SK-N-SH (cell line): ENCODE results near the gene PDPK1.

ENCODE experiments used
- CTCF ChIP-seq: fragments of 200-600 bp; sonication (generic); IDR thresholded peaks from 2 replicates; pipeline ENCODE4 v1.6.1; 2017; ENCODE audit warnings: antibody characterized with exemption, mild to moderate bottlenecking, moderate library complexity
- EP300 ChIP-seq, 2 experiments: IDR thresholded peaks; 2 replicates each; pipeline versions ENCODE4 v1.4.0 to v1.6.1; 2012; ENCODE audit warnings: borderline replicate concordance in 1 of 2, low read depth in 1 of 2, low read length in 1 of 2
- EZH2phosphoT487 ChIP-seq: fragments of 200-600 bp; sonication (generic); IDR thresholded peaks from 2 replicates; pipeline ENCODE4 v1.6.1; 2017; ENCODE audit warnings: low read depth, mixed run types, mild to moderate bottlenecking, antibody characterized with exemption, moderate library complexity, borderline replicate concordance
- GABPA ChIP-seq: IDR thresholded peaks from 2 replicates; pipeline ENCODE4 v1.4.0; 2012; ENCODE audit warnings: low read depth, mild to moderate bottlenecking
- GATA2 ChIP-seq: sonication (generic); formaldehyde crosslinking; IDR thresholded peaks from 2 replicates; pipeline ENCODE4 v1.5.0; 2020; ENCODE audit warnings: mild to moderate bottlenecking, missing genetic modification reagents
- MAX ChIP-seq: IDR thresholded peaks from 2 replicates; pipeline ENCODE4 v1.4.0; 2012; ENCODE audit warnings: low read depth
- NRF1 ChIP-seq: IDR thresholded peaks from 2 replicates; pipeline ENCODE4 v1.6.1; 2012; ENCODE audit warnings: low read depth, mild to moderate bottlenecking, low read length
- PBX3 ChIP-seq: IDR thresholded peaks from 2 replicates; pipeline ENCODE4; 2012
- POLR2AphosphoS5 ChIP-seq: IDR thresholded peaks from 2 replicates; pipeline ENCODE4 v1.6.1; 2012; ENCODE audit warnings: low read depth, low read length
- RAD21 ChIP-seq: IDR thresholded peaks from 2 replicates; pipeline ENCODE4 v1.6.1; 2012; ENCODE audit warnings: mild to moderate bottlenecking, low read length
- SMC3 ChIP-seq: IDR thresholded peaks from 2 replicates; pipeline ENCODE4 v1.6.1; 2012; ENCODE audit warnings: low read depth, low read length, improper control_type of control experiment
- TAF1 ChIP-seq: IDR thresholded peaks from 2 replicates; pipeline ENCODE4 v1.6.1; 2012; ENCODE audit warnings: low read depth, mild to moderate bottlenecking, low read length, moderate library complexity, borderline replicate concordance

DNA sequence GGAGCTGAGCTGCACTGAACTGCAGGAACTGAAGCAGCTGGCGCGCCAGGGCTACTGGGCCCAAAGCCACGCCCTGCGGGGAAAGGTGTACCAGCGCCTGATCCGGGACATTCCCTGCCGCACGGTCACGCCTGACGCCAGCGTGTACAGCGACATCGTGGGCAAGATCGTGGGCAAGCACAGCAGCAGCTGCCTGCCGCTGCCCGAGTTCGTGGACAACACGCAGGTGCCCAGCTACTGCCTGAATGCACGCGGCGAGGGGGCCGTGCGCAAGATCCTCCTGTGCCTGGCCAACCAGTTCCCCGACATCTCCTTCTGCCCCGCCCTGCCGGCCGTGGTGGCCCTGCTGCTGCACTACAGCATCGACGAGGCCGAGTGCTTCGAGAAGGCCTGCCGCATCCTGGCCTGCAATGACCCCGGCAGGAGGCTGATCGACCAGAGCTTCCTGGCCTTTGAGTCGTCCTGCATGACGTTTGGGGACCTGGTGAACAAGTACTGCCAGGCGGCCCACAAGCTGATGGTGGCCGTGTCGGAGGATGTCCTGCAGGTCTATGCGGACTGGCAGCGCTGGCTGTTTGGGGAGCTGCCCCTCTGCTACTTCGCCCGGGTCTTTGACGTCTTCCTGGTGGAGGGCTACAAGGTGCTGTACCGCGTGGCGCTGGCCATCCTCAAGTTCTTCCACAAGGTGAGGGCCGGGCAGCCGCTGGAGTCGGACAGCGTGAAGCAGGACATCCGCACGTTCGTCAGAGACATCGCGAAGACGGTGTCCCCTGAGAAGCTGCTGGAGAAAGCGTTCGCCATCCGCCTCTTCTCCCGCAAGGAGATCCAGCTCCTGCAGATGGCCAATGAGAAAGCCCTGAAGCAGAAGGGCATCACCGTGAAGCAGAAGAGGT is 41.4 kb upstream of the PDPK1 start:
- TF ChIP-seq EZH2phosphoT487 (no peak), CTCF (no peak), NRF1 (no peak), GABPA (no peak), GATA2 (CRISPR knock-in tag) (no peak), PBX3 (no peak), TAF1 (no peak), RAD21 (no peak), EP300 (IDR thresholded peaks at IDR 0.05; ENCODE audit: borderline replicate concordance in 1 of 2, low read depth in 1 of 2, low read length in 1 of 2) (no peak), MAX (no peak), SMC3 (no peak), POLR2AphosphoS5 (no peak)
